IMR-90 (cell line): ENCODE results near the gene CDC45. TPM values are rescaled to one million over a fixed set of nuclear protein-coding genes. Genes with fewer than 3 reads are reported as not detected.

Experiments
- ATAC-seq: fragments of 200-7000 bp; cut with Tn5 transposase; 2 replicates; pipeline ENCODE4 v1.9.1; 2020; ENCODE audit warnings: low read depth, mild to moderate bottlenecking, moderate library complexity
- BruUV-seq: library from RNA; stranded (reverse); fragments of 400-500 nt; replicated peaks from 2 replicates; lab custom pipeline; 2021; lab: Mats Ljungman, UMichigan
- CTCF ChIA-PET: fragments of 300-600 bp; formaldehyde crosslinking; extraction: SDS; loops from one replicate; lab custom pipeline; 2021; ENCODE audit warnings: antibody characterized with exemption; lab: Yijun Ruan, JAX
- POLR2A ChIA-PET: fragments of 300-600 bp; sonication (Branson Sonifier 250); formaldehyde crosslinking; loops from one replicate; lab custom pipeline; 2022; ENCODE audit warnings: antibody characterized with exemption; ENCODE audit not compliant: unreplicated experiment; lab: Charles Lee
- DNase-seq: peaks from one replicate; pipeline ENCODE4 v3.0.0; 2013
- H2AFZ ChIP-seq: replicated peaks from 2 replicates; pipeline ENCODE3; 2013; ENCODE audit warnings: low read length, mild to moderate bottlenecking; ENCODE audit not compliant: poor library complexity
- H2AK5ac ChIP-seq: 2 replicates; pipeline ENCODE4 v1.6.1; 2013; ENCODE audit warnings: low read depth, low read length, inconsistent platforms
- H2AK9ac ChIP-seq: replicated peaks from 2 replicates; pipeline ENCODE3; 2013; ENCODE audit warnings: mild to moderate bottlenecking, low read depth, low read length, moderate library complexity; ENCODE audit not compliant: poor library complexity
- H2BK120ac ChIP-seq: 2 replicates; pipeline ENCODE4 v1.6.1; 2013; ENCODE audit warnings: low read depth, low read length, inconsistent platforms
- H2BK15ac ChIP-seq: 3 replicates; pipeline ENCODE4 v1.6.1; 2013; ENCODE audit warnings: low read depth, low read length, inconsistent platforms
- H2BK20ac ChIP-seq: 2 replicates; pipeline ENCODE4 v1.6.1; 2013; ENCODE audit warnings: low read depth, mild to moderate bottlenecking, inconsistent platforms, low read length, moderate library complexity
- H2BK5ac ChIP-seq: 2 replicates; pipeline ENCODE4 v1.6.1; 2013; ENCODE audit warnings: mild to moderate bottlenecking, low read depth, low read length, inconsistent platforms; ENCODE audit not compliant: poor library complexity, severe bottlenecking
- H3K14ac ChIP-seq: replicated peaks from 2 replicates; pipeline ENCODE4 v1.6.1; 2013; ENCODE audit warnings: low read depth, low read length, inconsistent platforms
- H3K18ac ChIP-seq: 2 replicates; pipeline ENCODE4 v1.6.1; 2013; ENCODE audit warnings: low read depth, low read length, control low read depth
- H3K23ac ChIP-seq: 2 replicates; pipeline ENCODE4 v1.6.1; 2013; ENCODE audit warnings: low read depth, low read length, inconsistent platforms
- H3K27ac ChIP-seq: 2 replicates; pipeline ENCODE4 v1.5.1; 2013; ENCODE audit warnings: mild to moderate bottlenecking, control low read depth, low read length; ENCODE audit not compliant: insufficient read depth
- H3K27me3 ChIP-seq: 2 replicates; pipeline ENCODE4 v1.6.1; 2013; ENCODE audit warnings: low read length; ENCODE audit not compliant: control insufficient read depth, insufficient read depth
- H3K36me3 ChIP-seq: 2 replicates; pipeline ENCODE4 v1.6.1; 2013; ENCODE audit warnings: low read length, mixed read lengths; ENCODE audit not compliant: control insufficient read depth, insufficient read depth
- H3K4ac ChIP-seq: 2 replicates; pipeline ENCODE4 v1.6.1; 2013; ENCODE audit warnings: low read depth, low read length, inconsistent platforms
- H3K4me1 ChIP-seq: 2 replicates; pipeline ENCODE4 v1.6.1; 2013; ENCODE audit warnings: low read length, mixed read lengths; ENCODE audit not compliant: control insufficient read depth, insufficient read depth
- H3K4me2 ChIP-seq: 2 replicates; pipeline ENCODE4 v1.6.1; 2013; ENCODE audit warnings: low read depth, mild to moderate bottlenecking, control low read depth, low read length, moderate library complexity
- H3K4me3 ChIP-seq: 2 replicates; pipeline ENCODE4 v1.5.1; 2013; ENCODE audit warnings: low read depth, mild to moderate bottlenecking, control low read depth, low read length, moderate library complexity; ENCODE audit not compliant: insufficient read depth
- H3K56ac ChIP-seq: 2 replicates; pipeline ENCODE4 v1.6.1; 2013; ENCODE audit warnings: low read length, inconsistent platforms; ENCODE audit not compliant: insufficient read depth; ENCODE audit errors: extremely low read depth
- H3K79me1 ChIP-seq, 2 experiments: 2 replicates each; pipeline ENCODE4 v1.6.1; 2013; ENCODE audit warnings: low read length in 2 of 2, inconsistent platforms in 1 of 2, low read depth in 1 of 2
- H3K9ac ChIP-seq: 2 replicates; pipeline ENCODE4 v1.6.1; 2013; ENCODE audit warnings: low read depth, low read length, control low read depth
- H3K9me1 ChIP-seq: 2 replicates; pipeline ENCODE4 v1.6.1; 2013; ENCODE audit warnings: low read length, inconsistent platforms; ENCODE audit not compliant: insufficient read depth
- H3K9me3 ChIP-seq: 2 replicates; pipeline ENCODE4 v1.6.1; 2013; ENCODE audit warnings: low read length; ENCODE audit not compliant: control insufficient read depth, insufficient read depth
- H4K20me1 ChIP-seq: 2 replicates; pipeline ENCODE4 v1.6.1; 2013; ENCODE audit warnings: low read length, inconsistent platforms; ENCODE audit not compliant: insufficient read depth
- H4K5ac ChIP-seq: 2 replicates; pipeline ENCODE4 v1.6.1; 2013; ENCODE audit warnings: mild to moderate bottlenecking, low read depth, low read length, control low read depth
- H4K8ac ChIP-seq, 2 experiments: 2 replicates each; pipeline ENCODE4 v1.6.1; 2013; ENCODE audit warnings: low read depth in 2 of 2, low read length in 2 of 2, control low read depth in 1 of 2, inconsistent platforms in 1 of 2
- H4K91ac ChIP-seq: 2 replicates; pipeline ENCODE4 v1.6.1; 2013; ENCODE audit warnings: low read depth, low read length, inconsistent platforms; ENCODE audit not compliant: insufficient read depth
- MAZ ChIP-seq: IDR thresholded peaks from 2 replicates; pipeline ENCODE4 v1.6.1; 2012; ENCODE audit warnings: low read depth, mild to moderate bottlenecking, low read length, improper control_type of control experiment, moderate library complexity, borderline replicate concordance
- POLR2A ChIP-seq: IDR thresholded peaks from 2 replicates; pipeline ENCODE4 v1.6.1; 2012; ENCODE audit warnings: mild to moderate bottlenecking, low read depth, low read length
- RAD21 ChIP-seq: IDR thresholded peaks from 2 replicates; pipeline ENCODE4 v1.6.1; 2012; ENCODE audit warnings: low read length, improper control_type of control experiment
- RFX5 ChIP-seq: IDR thresholded peaks from 2 replicates; pipeline ENCODE4 v1.8.0; 2012; ENCODE audit warnings: low read depth, mild to moderate bottlenecking, low read length, moderate library complexity
- SMC3 ChIP-seq: fragments of 150-350 bp; IDR thresholded peaks from 2 replicates; pipeline ENCODE4 v1.6.1; 2016; ENCODE audit warnings: low read depth, mild to moderate bottlenecking, antibody characterized with exemption, low read length, moderate library complexity
- WGBS, 2 experiments: methylation state at CpG; one replicate each; pipeline versions ENCODE4 v1.1.5 to v1.1.7; 2013; ENCODE audit warnings: missing lambda C conversion rate in 2 of 2; ENCODE audit not compliant: insufficient read length in 1 of 2; ENCODE audit errors: extremely low coverage in 2 of 2; 5-methylcytosine and 5-hydroxymethylcytosine counted together
- dilution Hi-C: fragments of 300-500 bp; cut with HindIII; formaldehyde crosslinking; loops from one replicate; pipeline ENCODE4 v1.14.3; 2018; ENCODE audit warnings: low sequenced_read_pairs; ENCODE audit not compliant: unreplicated experiment
- in situ Hi-C: fragments of 300-500 bp; cut with MboI; formaldehyde crosslinking; loops from 3 replicates; pipeline ENCODE4 v1.14.3; 2019; ENCODE audit warnings: low sequenced_read_pairs, inconsistent platforms, mixed read lengths
- intact Hi-C: fragments of 100-400 bp; cut with micrococcal nuclease; formaldehyde crosslinking; loops from 2 replicates; pipeline ENCODE4 v1.10.0; 2022
- polyA plus RNA-seq, 3 experiments: library from polyadenylated mRNA; depleted of rRNA; stranded (reverse); fragments of >200 nt; gene quantifications; 2 replicates each; pipeline ENCODE4 v1.2.3, GENCODE V29; 2012; ENCODE audit warnings: low replicate concordance in 1 of 3
- total RNA-seq: library from RNA; depleted of rRNA; stranded (reverse); fragments of >200 nt; gene quantifications from 2 replicates; pipeline ENCODE4 v1.2.3, GENCODE V29; 2012; rRNA removed
- TF ChIP-seq, protein P1 (sequence below): conservative IDR thresholded peaks from 2 replicates; pipeline ENCODE4 v1.5.1; 2012; ENCODE audit warnings: mild to moderate bottlenecking, low read depth, low read length, improper control_type of control experiment
- TF ChIP-seq, protein P2 (sequence below): fragments of 150-350 bp; IDR thresholded peaks from 2 replicates; pipeline ENCODE4 v1.6.1; 2016; ENCODE audit warnings: low read depth, mild to moderate bottlenecking, low read length, moderate library complexity, borderline replicate concordance

Gene CDC45
- total and polyA plus RNA-seq, 2 of the 4 experiments (the other 2 are of a cell fraction), result 22.7 to 44.6 TPM

- Histone ChIP-seq H2BK15ac (no peak overlapping the region), H3K4me3 (no peak overlapping the region), H2AFZ (no peak overlapping the region), H3K14ac (no peak overlapping the region), H3K18ac (no peak overlapping the region), H3K4me2 (no peak overlapping the region), H3K36me3 (no peaks in the 10 kb centered on the region), H3K9me3 (no peaks in the 10 kb centered on the region), H3K9ac (no peak overlapping the region), H3K4me1 (peaks cover 12% of the 10 kb centered on the region), H4K91ac (no peak overlapping the region), H4K20me1 (no peaks in the 10 kb centered on the region), H3K23ac (no peak overlapping the region), H3K56ac (no peak overlapping the region), H2BK20ac (no peak overlapping the region), H2BK5ac (no peak overlapping the region), H3K4ac (no peak overlapping the region), H3K27me3 (peaks cover 6% of the 10 kb centered on the region; the same call in 1 of the 2 replicates), H2AK5ac (no peak overlapping the region), H3K79me1 (no peaks in the 10 kb centered on the region), H3K9me1 (no peaks in the 10 kb centered on the region; the same call in none of the 2 replicates), H4K5ac (no peak overlapping the region), H4K8ac (no peak overlapping the region), H3K27ac (no peak overlapping the region), H2AK9ac (no peak overlapping the region), H2BK120ac (no peak overlapping the region)
- 73 to 100% methylated on average over 2 of the region's 2 CpGs for WGBS, 2 experiments
- BruUV-seq, result no TSS peak
- DNase-seq (no peak), ATAC-seq (no peak)
- in situ Hi-C loops (no loop called here), dilution Hi-C loops (no loop called here), intact Hi-C loops (no loop called here)
- ChIA-PET CTCF (no interaction called here), POLR2A (no interaction called here)
- TF ChIP-seq, protein P1, sequence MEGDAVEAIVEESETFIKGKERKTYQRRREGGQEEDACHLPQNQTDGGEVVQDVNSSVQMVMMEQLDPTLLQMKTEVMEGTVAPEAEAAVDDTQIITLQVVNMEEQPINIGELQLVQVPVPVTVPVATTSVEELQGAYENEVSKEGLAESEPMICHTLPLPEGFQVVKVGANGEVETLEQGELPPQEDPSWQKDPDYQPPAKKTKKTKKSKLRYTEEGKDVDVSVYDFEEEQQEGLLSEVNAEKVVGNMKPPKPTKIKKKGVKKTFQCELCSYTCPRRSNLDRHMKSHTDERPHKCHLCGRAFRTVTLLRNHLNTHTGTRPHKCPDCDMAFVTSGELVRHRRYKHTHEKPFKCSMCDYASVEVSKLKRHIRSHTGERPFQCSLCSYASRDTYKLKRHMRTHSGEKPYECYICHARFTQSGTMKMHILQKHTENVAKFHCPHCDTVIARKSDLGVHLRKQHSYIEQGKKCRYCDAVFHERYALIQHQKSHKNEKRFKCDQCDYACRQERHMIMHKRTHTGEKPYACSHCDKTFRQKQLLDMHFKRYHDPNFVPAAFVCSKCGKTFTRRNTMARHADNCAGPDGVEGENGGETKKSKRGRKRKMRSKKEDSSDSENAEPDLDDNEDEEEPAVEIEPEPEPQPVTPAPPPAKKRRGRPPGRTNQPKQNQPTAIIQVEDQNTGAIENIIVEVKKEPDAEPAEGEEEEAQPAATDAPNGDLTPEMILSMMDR, result no peak
- TF ChIP-seq RAD21 (no peak), RFX5 (no peak), SMC3 (no peak), MAZ (no peak), POLR2A (no peak)
- TF ChIP-seq, protein P2, sequence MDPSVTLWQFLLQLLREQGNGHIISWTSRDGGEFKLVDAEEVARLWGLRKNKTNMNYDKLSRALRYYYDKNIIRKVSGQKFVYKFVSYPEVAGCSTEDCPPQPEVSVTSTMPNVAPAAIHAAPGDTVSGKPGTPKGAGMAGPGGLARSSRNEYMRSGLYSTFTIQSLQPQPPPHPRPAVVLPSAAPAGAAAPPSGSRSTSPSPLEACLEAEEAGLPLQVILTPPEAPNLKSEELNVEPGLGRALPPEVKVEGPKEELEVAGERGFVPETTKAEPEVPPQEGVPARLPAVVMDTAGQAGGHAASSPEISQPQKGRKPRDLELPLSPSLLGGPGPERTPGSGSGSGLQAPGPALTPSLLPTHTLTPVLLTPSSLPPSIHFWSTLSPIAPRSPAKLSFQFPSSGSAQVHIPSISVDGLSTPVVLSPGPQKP, result no peak
These were observed 90.3 kb downstream of the CDC45 start for GRCh38 chr22:19569976-19570375.

Other genes starting within 250 kb of the CDC45 start
- 7.5 and 8.1 TPM in 2 replicates for gene CLTCL1, start 188.2 kb upstream of the CDC45 start, total RNA-seq
- 6.1 and 6.2 TPM in 2 replicates for gene CLTCL1, start 188.2 kb upstream of the CDC45 start, polyA plus RNA-seq (2012; rRNA removed)
- 13.9 and 14.5 TPM in 2 replicates for gene HIRA, start 48.2 kb upstream of the CDC45 start, total RNA-seq
- gene HIRA, start 48.2 kb upstream of the CDC45 start, polyA plus RNA-seq (2012; rRNA removed), result 22.6 and 24.2 TPM in 2 replicates
- gene MRPL40, start 47.4 kb upstream of the CDC45 start, total RNA-seq, result 37.5 and 48.9 TPM in 2 replicates
- gene MRPL40, start 47.4 kb upstream of the CDC45 start, polyA plus RNA-seq (2012; rRNA removed), result 36.7 and 38.0 TPM in 2 replicates
- gene C22orf39, start 32.2 kb upstream of the CDC45 start, total RNA-seq, result 8.2 and 9.2 TPM in 2 replicates
- gene C22orf39, start 32.2 kb upstream of the CDC45 start, polyA plus RNA-seq (2012; rRNA removed), result 8.9 and 10.2 TPM in 2 replicates
- 138 and 152 TPM in 2 replicates for gene UFD1, start 727 bp upstream of the CDC45 start, total RNA-seq
- gene UFD1, start 727 bp upstream of the CDC45 start, polyA plus RNA-seq (2012; rRNA removed), result 149 and 153 TPM in 2 replicates
- under 0.01 and 0.18 TPM in 2 replicates for gene CLDN5, start 44.5 kb downstream of the CDC45 start, total RNA-seq
- gene CLDN5, start 44.5 kb downstream of the CDC45 start, polyA plus RNA-seq (2012; rRNA removed), result 0.17 and 0.21 TPM in 2 replicates
- 16.8 and 17.2 TPM in 2 replicates for gene SEPTIN5, start 234.6 kb downstream of the CDC45 start, total RNA-seq
- gene SEPTIN5, start 234.6 kb downstream of the CDC45 start, polyA plus RNA-seq (2012; rRNA removed), result 20.7 and 22.3 TPM in 2 replicates
- gene GP1BB, start 243.6 kb downstream of the CDC45 start, total RNA-seq, result 0.18 and 0.28 TPM in 2 replicates
- gene GP1BB, start 243.6 kb downstream of the CDC45 start, polyA plus RNA-seq (2012; rRNA removed), result 1.5 and 4.6 TPM in 2 replicates